HG02759 (cell line): ENCODE measurements around the gene CCND1.

ENCODE experiments used
- ATAC-seq: cut with Tn5 transposase; IDR thresholded peaks from one replicate; pipeline ENCODE4 v1.9.1; 2021; ENCODE audit warnings: mild to moderate bottlenecking, moderate library complexity; ENCODE audit not compliant: unreplicated experiment

CCND1 gene

GRCh38 chr11:69664103-69664775, 23.3 kb downstream of the CCND1 start:
- ATAC-seq, result no peak

DNA sequence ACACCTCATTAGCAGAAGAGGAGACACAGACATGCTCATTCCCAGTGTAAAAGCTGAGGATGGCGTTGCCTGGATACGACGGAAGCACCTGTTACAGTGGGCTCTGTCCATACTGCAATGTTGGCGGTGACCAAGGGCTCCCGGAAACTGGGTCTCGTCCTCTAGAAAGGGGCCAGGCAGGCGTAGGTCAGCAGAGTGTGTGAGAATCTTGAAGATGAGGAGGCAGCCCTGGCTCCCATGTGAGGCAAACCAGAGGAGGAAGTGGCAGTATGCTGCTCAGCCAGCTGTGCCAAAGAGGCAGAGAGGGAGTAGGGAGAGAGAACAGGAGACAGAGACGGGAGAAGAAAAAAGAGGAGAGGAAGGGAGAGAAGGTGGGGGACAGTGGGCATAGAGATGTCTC, 23.9 kb downstream of the CCND1 start:
- ATAC-seq, result no peak

- ATAC-seq, result no peak
Measured at GRCh38 chr11:69665669-69666068, 24.7 kb downstream of the CCND1 start.

DNA sequence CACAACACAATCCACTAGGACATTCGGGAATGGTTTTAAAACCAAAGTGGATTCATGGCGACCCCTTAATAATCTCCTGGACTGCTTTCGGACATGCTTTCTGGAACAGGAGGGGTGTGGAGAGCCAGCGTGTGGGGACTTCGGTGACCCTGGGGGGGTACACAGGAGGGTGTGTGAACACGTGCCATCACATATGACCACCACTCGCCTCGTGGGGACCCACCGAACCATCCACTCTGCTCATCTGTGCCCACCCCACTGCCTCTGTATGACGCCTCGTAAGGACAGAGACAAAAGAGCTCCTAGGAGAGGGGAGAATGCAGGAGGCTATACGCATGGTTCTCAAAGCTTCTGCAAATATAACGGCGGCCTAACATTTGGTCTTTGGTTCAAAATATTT, 25.3 kb downstream of the CCND1 start:
- ATAC-seq, result no peak

- ATAC-seq, result no peak
Measured at GRCh38 chr11:69666752-69667536, 26.0 kb downstream of the CCND1 start.

DNA sequence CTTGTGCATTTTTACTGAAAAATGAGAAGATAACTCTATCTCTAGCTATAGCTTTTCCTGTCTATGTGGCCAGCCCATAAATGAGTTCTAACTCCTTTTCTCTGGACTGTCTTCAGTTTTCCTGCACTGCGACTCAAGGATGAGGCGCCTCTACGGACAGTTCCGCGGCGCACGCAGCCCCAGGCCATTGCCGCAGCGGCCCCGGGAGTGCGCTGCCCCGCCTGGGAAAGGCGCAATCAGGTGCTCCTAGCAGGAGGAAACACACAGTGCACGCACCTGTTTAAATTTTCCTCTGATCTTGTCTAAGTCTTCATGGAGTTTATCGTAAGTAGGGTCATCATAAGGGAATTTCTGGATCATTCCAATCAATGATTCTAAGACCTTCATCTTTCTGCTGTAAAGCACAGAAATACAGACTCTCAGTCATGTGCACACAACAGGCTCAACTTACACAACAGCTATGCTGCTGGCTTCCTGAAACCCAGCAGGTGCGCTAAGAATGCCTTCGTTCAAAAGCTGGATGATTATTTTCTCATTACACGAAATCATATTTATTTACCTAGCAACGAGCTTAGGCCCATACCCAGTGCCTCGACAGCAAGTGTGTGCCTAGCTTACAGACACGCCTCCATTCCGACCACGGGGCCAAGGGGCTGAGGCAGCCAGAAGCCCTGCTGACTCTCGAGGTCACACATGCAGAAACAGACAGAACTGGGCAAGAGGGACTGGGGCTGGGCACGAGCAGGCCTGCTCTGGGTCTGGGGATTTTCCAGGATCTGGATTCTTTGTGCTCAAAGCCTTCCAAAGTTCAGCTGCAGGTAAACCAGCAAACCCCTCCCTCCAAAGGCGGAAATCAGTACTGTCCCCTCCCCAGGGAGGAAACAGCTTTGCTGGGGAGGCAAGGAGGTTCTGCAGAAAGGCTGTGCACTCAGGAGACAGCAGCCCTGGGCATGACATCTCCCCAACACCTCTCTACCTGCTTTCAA, 27.0 kb downstream of the CCND1 start:
- ATAC-seq, result no peak

GRCh38 chr11:69669486-69669885, 28.5 kb downstream of the CCND1 start:
- ATAC-seq, result no peak

GRCh38 chr11:69670158-69670845, 29.3 kb downstream of the CCND1 start:
- no peak for ATAC-seq

- no peak for ATAC-seq
Measured at GRCh38 chr11:69671734-69672465, 30.9 kb downstream of the CCND1 start.

GRCh38 chr11:69674267-69674885, 33.4 kb downstream of the CCND1 start:
- no peak for ATAC-seq

- ATAC-seq, result peak; percentile 90
Measured at GRCh38 chr11:69674886-69675714, 34.1 kb downstream of the CCND1 start, which contains the start of gene LTO1. Gene LTO1 (minus strand): TSS chr11:69675353. CDS start chr11:69675239, 114 bp downstream.

DNA sequence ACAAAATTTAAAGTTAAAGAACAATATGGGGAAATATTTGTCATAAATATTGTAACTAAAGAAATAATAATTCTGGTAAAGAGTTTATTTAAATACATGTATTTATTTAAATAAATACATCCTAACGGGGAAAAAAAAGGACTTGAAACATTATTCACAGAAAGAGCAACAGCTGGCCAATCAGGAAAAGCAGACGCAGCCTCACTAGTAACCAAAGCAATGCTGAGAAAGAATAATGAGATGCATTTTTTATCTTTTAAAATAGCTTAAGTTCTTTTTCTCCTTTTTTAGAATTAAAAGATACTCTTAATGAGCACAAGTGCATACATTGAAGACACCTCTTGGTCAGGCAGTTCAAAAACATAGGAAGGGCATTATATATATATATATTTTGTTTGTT, 36.8 kb downstream of the CCND1 start:
- no peak for ATAC-seq

- ATAC-seq, result no peak
Measured at GRCh38 chr11:69680688-69681087, 39.7 kb downstream of the CCND1 start.

- no peak for ATAC-seq
Measured at GRCh38 chr11:69682221-69682620, 41.3 kb downstream of the CCND1 start.

- ATAC-seq, result no peak
Measured at GRCh38 chr11:69682681-69683326, 41.8 kb downstream of the CCND1 start.

- ATAC-seq, result no peak
Measured at GRCh38 chr11:69683764-69684333, 42.9 kb downstream of the CCND1 start.

DNA sequence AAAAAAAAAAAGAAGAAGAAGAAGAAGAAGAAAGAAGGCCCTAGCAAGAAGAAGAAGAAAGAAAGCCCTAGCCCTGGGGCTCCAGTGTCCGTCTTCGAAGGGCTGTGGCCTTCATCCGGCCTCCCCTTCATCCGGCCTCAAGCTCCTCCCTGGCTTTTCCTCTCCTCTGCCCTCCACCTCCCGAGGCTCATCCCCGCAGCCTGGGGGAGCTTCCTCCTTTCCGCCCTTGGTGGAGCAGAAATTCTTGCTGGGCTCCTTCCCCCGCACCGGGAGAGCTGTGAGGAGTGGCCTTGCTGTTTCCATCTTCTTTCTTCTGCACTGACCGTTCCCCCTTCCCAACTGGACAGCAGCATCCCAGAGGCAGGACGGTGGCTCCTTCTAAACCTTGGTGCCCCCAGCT, 43.7 kb downstream of the CCND1 start:
- ATAC-seq, result no peak

DNA sequence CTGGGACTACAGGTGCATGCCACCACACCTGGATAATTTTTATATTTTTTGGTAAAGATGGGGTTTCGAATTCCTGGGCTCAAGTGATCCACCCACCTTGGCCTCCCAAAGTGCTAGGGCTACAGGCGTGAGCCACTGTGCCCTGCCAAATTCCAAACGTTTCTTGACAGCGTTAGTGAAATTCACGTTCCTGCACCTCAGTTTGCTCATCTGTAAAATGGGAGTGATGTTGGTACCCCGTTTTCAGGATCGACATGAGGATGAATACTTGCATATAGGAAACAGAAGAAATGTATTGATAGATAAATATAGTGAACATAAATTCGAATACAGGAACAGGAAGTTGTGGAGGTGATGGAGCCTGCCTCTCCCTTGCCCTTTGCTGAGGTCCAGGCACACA, 44.4 kb downstream of the CCND1 start:
- no peak for ATAC-seq
